Measurements from ENCODE around the gene NPLOC4. TPM values are rescaled to one million over a fixed set of nuclear protein-coding genes. Genes with fewer than 3 reads are reported as not detected.

Gene NPLOC4
- total and polyA plus RNA-seq, 4 donors: 30.1 to 98.0 (median 51.3) TPM

- peaks cover 0 to 2% (median 0%) of the 10 kb centered on the region in 4 donors for H3K36me3 ChIP-seq (ENCODE audit: control insufficient read depth in 4 of 4, insufficient read depth in 4 of 4, low read length in 4 of 4)
- TF ChIP-seq CTCF (IDR thresholded peaks at IDR 0.05; ENCODE audit: control extremely low read depth, extremely low read depth): no peak
- H3K27me3 ChIP-seq (ENCODE audit: control insufficient read depth in 3 of 3, insufficient read depth in 3 of 3, low read length in 2 of 3): peaks cover 0 to 7% (median 0%) of the 10 kb centered on the region in 3 donors
- H3K27ac ChIP-seq (ENCODE audit: low read depth in 1 of 2, low read length in 1 of 2): no peak overlapping the region
- H3K4me1 ChIP-seq (ENCODE audit: control insufficient read depth in 5 of 5, insufficient read depth in 5 of 5, low read length in 5 of 5): peaks cover 0 to 3% (median 0%) of the 10 kb centered on the region in 5 donors
- peaks cover 0 to 2% (median 0%) of the 10 kb centered on the region in 4 donors for H3K9me3 ChIP-seq (ENCODE audit: control insufficient read depth in 4 of 4, insufficient read depth in 3 of 4, low read length in 3 of 4)
- WGBS, 2 donors: 93 to 97% methylated on average over 17 of the region's 17 CpGs
- no peak overlapping the region for H3K9ac ChIP-seq (ENCODE audit: insufficient read depth in 1 of 2, low read length in 2 of 2)
- ATAC-seq (ENCODE audit: insufficient read depth, low FRiP score): no peak
- no peak for DNase-seq
- no peak overlapping the region for H3K4me3 ChIP-seq
Measured at GRCh38 chr17:81641825-81642489, 5.0 kb upstream of the NPLOC4 start.

GRCh38 chr17:81640011-81640410 lies 3.1 kb upstream of the NPLOC4 start:
- H3K27me3 ChIP-seq (ENCODE audit: control insufficient read depth in 3 of 3, insufficient read depth in 3 of 3, low read length in 2 of 3): no peaks in the 10 kb centered on the region
- 93 to 99% methylated on average over 9 of the region's 9 CpGs for WGBS, 2 donors
- TF ChIP-seq CTCF (IDR thresholded peaks at IDR 0.05; ENCODE audit: control extremely low read depth, extremely low read depth): no peak
- no peaks in the 10 kb centered on the region for H3K9me3 ChIP-seq (ENCODE audit: control insufficient read depth in 4 of 4, insufficient read depth in 3 of 4, low read length in 3 of 4)
- ATAC-seq (ENCODE audit: insufficient read depth, low FRiP score) (no peak), DNase-seq (no peak)
- peaks cover 0 to 14% (median 8%) of the 10 kb centered on the region in 5 donors for H3K4me1 ChIP-seq (ENCODE audit: control insufficient read depth in 5 of 5, insufficient read depth in 5 of 5, low read length in 5 of 5)
- no peak overlapping the region for H3K9ac ChIP-seq (ENCODE audit: insufficient read depth in 1 of 2, low read length in 2 of 2)
- no peaks in the 10 kb centered on the region for H3K36me3 ChIP-seq (ENCODE audit: control insufficient read depth in 4 of 4, insufficient read depth in 4 of 4, low read length in 4 of 4)
- H3K4me3 ChIP-seq: no peak overlapping the region
- no peak overlapping the region for H3K27ac ChIP-seq (ENCODE audit: low read depth in 1 of 2, low read length in 1 of 2)

GRCh38 chr17:81638683-81639082 lies 1.8 kb upstream of the NPLOC4 start:
- no peaks in the 10 kb centered on the region for H3K27me3 ChIP-seq (ENCODE audit: control insufficient read depth in 3 of 3, insufficient read depth in 3 of 3, low read length in 2 of 3)
- no peak overlapping the region for H3K9ac ChIP-seq (ENCODE audit: insufficient read depth in 1 of 2, low read length in 2 of 2)
- 79 to 88% methylated on average over 4 of the region's 4 CpGs for WGBS, 2 donors
- no peak overlapping the region for H3K27ac ChIP-seq (ENCODE audit: low read depth in 1 of 2, low read length in 1 of 2)
- no peak overlapping the region for H3K4me3 ChIP-seq
- TF ChIP-seq CTCF (IDR thresholded peaks at IDR 0.05; ENCODE audit: control extremely low read depth, extremely low read depth): no peak
- ATAC-seq (ENCODE audit: insufficient read depth, low FRiP score) (no peak), DNase-seq (no peak)
- no peaks in the 10 kb centered on the region for H3K36me3 ChIP-seq (ENCODE audit: control insufficient read depth in 4 of 4, insufficient read depth in 4 of 4, low read length in 4 of 4)
- no peaks in the 10 kb centered on the region for H3K9me3 ChIP-seq (ENCODE audit: control insufficient read depth in 4 of 4, insufficient read depth in 3 of 4, low read length in 3 of 4)
- peaks cover 0 to 14% (median 8%) of the 10 kb centered on the region in 5 donors for H3K4me1 ChIP-seq (ENCODE audit: control insufficient read depth in 5 of 5, insufficient read depth in 5 of 5, low read length in 5 of 5)

Data from lung (tissue), 12 donors.